NCI-H146 treated with DMSO at 0.1 percent for 48 hours (cell line): ENCODE results near the gene PRKCD.

Experiments used
- DNase-seq: peaks from one replicate; lab custom pipeline; 2025; ENCODE audit not compliant: unreplicated experiment; lab: John Stamatoyannopoulos, UW

Gene PRKCD

GRCh38 chr3:53154881-53155285, 6.1 kb upstream of the PRKCD start:
- no peak for DNase-seq

GRCh38 chr3:53155760-53156159, 5.2 kb upstream of the PRKCD start:
- DNase-seq: no peak

DNA sequence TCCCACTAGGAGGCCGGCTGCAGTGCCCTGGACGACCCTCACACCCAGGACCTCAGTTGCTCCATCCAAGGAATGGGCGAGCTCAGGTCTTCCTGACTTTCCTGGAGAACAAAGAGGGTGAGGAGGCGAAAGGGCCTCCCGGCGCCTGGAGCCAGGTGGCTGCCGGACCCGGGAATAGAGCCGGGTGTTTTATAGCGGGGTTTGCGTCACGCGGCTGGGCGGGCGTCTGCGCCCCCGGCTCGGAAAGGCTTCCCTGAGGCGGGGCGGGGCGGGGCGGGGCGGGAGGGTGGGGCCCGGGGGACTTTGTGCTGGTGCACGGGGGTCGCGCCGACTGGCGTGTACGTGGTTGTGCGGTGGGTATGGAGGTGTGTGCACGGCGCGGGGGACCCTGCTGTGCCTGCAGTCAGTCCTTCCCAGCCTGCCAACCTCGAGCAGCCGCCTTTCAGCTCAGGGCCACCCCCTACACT, 4.6 kb upstream of the PRKCD start:
- DNase-seq: no peak

- no peak for DNase-seq
Observed at GRCh38 chr3:53157974-53158580, 2.9 kb upstream of the PRKCD start.

DNA sequence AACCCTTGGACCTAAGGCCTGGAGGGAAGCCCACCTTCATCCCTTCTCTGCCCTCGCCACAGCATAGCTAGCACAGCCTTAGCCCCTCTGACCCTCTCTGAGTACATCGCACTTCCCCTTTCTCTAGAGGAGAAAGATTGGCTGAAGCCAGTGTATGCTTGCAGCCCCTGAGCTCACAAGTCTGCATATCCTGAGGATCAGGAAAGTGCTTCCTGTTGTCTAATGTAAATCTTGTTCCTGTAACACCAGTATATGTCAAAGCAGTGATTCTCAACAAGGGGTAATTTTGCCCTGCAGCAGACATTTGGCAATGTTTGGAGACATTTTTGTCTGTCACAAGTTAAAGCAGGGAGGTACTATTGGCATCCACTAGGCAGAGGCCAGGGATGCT, 2.2 kb upstream of the PRKCD start:
- no peak for DNase-seq

DNA sequence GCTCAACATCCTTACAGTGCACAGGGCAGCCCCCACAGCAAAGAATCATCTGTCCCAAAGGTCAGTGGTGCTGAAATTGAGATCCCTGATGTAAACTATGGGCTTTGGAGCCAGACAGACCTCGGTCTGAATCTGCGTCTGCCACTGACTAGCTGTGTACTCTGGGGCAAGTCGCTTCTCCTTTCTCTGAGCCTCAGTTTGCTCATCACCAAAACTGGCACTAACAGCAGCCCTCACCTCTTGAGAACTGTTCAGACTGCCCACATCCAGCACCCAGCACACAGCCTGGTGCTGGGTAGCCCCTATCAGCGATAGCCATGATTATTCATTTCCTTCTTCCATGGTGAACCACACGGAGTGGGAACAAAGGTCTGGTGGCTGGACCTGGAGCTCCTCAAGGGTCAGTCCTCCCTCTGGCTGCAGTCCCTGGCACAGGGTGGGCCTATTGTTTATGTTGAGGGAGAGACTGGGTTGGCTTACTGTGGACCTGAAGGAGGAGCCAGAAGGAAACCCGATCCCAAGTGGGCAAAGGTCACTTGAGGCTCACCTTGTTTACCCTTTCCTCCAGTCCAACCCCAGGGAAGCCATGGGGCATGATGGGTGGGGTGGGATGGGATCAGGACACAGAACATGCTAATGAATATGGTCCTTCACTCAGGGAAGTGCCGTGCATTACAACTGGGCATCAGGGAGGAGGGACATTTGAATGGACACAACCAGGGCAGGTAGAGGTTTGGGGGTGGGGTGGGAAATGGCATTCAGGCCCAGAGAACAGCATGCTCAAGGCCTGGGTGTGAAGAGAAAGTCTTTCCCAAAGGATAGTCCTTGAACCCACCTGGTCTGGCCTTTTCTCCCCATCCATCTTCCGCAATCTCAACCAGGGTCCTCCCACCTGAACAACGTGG, 1.6 kb upstream of the PRKCD start:
- no peak for DNase-seq

DNA sequence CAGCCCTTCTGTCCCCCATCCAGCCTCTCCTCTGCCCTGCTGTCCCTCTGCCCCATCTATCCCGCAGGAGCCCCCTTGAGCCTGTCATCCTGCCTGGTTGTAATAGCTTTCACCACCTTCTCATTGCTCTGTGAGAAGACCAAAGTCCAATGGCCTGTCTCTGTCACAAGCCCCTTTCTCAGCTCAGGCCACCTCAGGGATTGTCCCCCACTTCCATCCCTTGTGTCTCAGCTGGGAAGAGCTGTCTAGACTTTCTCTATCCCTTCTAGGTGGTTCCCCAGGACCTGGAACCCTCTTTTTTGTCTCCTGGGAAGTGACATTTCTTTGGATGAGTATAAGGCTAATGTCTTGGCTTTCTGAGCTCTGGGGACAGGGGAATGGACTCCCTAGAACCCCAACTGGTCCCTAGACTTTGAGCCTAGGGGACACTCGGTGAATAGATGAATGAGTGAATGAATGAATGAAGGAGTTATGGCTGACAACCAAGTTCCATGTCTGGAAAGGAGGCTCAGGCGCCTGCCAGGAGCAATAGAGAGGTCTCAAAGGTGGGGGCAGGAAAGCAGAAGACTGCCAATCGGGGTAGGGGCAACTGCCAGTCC, 849 bp upstream of the PRKCD start:
- no peak for DNase-seq

- no peak for DNase-seq
Observed at GRCh38 chr3:53161450-53161819, 426 bp downstream of the PRKCD start.

DNA sequence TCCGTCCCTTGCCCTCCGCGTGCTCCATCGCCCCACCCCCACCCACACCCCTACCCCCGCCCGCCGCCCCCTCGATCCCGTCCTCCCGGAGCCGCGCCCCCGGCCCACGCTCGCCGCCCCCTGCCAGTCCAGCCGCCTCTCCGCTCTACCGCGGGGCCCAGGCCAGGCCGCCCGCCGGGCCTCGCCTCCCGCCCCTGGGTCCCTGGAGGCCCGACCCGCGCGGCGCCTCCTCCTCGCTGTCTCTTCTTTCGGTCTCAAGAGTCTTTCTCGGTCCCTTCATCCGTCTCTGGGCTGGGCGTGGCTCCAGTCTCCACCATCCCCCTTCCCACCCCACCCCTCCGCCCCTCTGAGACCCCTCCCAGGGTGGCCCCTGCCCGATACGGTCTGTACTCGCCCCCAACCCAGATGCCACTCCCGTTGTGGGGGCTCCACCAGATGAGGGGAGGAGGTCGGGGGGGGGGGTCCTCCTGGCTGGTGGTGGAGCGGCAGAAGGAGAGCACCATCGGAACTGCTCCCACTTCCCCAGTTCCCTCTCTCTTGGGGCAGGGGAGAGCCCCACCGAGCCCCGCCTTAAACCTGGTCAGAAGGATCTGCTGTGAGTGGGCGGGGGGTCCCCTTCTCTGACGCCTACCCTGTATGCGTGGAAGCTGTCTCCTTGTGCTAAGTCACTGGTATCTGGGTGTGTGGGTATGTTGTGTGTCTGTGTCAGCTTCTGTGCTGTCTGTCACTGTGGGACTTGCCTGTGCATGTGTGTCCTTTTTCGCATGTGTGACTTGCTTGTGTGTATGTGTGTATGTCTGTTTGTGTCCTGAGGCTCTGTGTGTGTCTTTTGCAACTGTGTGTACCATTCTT, 1.0 kb downstream of the PRKCD start:
- no peak for DNase-seq

GRCh38 chr3:53162672-53163443, 1.8 kb downstream of the PRKCD start:
- no peak for DNase-seq

GRCh38 chr3:53163444-53164387, 2.7 kb downstream of the PRKCD start:
- DNase-seq: no peak

- DNase-seq: no peak
Observed at GRCh38 chr3:53164911-53165310, 3.9 kb downstream of the PRKCD start.

DNA sequence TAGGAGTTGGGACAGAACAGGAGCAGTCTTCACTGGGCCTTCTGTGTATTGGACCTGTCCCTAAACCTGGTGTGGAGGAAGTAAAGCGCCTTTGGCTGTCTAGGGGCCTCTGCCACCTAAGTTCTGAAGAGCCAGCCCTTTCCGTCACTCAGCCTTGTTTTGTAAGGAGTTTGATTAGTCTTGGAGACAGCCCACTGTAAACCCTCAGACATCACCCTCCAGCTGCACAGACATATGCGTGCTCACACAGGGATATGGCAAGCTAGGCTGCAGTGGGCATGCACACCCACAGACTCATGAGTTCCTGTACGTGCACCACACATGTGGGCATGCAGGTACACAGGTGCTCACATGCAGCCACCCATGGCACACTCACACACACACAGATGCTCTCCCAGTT, 5.2 kb downstream of the PRKCD start:
- DNase-seq: no peak

GRCh38 chr3:53166781-53167291, 5.8 kb downstream of the PRKCD start:
- DNase-seq: no peak

DNA sequence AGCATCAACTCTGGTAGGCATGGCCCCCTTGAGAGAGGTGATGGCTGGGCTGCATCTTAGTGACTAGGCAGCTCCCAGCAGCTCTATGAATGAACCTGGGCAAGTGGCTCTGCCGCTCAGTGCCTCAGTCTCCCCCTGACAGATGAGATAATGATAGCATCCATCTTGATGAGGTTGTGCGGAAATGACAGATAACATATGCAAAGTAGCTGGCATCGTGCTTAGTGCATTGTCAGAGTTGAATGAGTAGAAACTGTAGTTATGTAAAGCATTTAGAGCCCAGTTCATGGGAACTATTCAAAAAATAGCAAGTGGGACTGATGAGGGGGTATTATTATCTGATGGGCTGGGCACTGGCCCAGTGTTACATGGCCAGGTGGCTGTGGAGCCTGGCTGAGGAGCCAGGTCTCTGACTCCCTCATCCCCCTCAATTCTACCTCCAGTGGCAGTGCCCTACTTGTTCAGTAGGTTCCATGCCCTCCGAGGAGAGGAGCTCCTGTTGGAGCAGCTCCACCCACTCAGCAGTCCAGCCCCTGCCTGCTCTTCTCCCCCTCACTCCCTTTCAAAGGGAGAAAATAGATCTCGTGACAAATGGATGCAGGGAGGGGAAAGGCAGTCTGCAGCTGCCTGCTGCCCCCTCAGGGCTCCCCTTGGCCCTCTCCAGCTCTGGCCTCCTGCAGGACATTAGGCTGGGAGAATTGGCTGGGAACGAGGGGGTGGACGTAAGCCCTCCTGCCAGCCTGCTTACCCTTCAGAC, 6.6 kb downstream of the PRKCD start:
- DNase-seq: no peak

GRCh38 chr3:53168175-53168923, 7.3 kb downstream of the PRKCD start:
- DNase-seq: no peak

DNA sequence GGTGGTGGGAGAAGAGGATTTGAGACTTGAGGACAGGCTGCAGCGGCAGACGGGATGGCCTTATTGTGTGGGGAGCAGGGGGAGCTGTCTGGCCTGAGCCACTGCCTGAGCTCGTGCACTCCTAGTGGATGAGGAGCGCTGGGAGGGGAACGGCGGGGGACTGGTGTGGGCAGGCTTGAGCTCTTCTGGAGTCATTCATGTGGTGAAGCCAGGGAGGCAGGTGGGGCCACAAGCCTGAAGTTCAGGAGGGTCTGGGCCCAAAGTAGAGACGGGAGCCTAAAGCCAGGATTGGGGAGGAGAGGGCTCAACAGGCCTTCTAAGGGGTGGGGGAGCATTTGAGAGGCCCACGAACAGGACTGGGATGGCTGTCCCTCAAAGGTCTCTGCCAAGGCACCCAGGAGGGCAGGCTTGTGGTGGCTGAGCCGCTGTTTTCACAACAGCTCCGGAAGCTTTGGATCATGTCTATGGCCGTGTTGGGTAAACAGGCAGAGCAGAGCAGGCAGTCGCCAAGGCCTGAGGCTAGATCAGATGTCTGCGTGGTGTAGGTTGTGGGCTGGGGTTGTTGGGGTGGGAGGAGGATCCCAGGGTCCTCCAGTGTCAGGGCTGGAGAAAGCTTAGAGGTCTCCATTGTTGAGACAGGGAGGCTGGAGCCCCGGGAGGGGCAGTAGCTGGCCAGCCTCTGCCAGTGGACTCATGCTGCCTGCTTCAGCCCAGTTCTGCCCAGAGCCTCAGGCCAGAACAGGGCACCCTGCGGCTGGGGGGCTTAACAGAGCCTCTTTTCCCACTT, 8.2 kb downstream of the PRKCD start:
- no peak for DNase-seq
